NCI-H2227 (cell line): ENCODE data around the gene DYRK2.
A peak's percentile ranks its signal among the peaks of the same experiment; 100 is the strongest.

Experiments
- DNase-seq: peaks from one replicate; lab custom pipeline; 2025; ENCODE audit not compliant: unreplicated experiment; lab: John Stamatoyannopoulos, UW

Gene DYRK2

DNA sequence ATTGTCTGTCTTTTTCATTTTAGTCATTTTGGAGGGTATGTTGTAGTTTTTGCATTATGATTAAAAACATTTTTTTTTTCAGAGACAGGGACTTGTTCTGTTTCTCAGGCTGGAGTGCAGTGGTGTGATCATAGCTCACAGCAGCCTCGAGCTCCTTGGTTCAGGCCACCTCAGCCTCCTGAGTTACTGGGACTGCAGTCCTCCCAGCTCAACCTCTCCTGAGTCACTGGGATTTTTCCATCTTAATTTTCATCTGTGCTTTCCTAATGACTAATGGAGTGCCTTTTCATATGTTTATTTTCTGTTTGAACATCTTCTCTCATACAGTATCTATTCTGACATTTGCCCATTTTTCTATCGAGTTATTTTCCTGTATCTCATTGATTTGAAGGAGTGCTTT, 52.6 kb downstream of the DYRK2 start:
- DNase-seq, result no peak

DNA sequence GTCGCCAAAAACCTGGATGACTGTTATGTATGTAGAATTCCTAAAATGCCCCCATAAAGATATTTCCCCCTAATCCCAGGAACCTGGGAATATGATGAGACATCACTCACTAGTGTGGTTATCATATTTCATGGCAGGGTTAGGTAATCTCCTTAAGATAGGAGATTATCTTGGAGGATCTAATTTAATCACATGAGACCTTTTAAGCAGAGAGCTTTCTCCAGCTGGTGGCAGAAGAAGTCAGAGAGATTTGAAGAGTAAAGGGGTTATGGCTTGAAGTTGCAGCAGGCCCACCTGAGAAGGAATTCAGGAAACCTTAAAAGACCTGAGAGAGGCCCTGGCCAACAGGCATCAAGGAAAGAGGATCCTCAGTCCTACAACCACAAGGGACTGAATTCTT, 53.6 kb downstream of the DYRK2 start:
- no peak for DNase-seq

DNA sequence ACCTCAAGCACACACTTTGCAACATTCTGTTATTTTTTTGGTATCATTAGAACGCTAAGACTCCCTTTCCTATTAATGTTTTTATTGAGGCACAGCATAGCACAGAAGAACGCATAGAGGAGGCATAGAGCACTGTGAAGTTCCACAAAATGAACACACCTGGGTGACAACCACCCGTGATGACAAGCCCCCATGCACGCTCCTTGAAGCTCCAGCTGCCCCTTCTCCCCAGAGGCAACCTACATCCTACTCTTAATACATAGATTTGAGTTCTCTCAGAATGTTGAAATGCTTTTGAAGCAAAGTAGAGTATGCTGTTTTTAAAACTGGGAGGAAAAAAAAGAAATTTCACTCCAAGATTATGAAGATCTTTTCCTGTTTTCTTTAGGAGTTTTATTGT, 55.5 kb downstream of the DYRK2 start:
- no peak for DNase-seq

DNA sequence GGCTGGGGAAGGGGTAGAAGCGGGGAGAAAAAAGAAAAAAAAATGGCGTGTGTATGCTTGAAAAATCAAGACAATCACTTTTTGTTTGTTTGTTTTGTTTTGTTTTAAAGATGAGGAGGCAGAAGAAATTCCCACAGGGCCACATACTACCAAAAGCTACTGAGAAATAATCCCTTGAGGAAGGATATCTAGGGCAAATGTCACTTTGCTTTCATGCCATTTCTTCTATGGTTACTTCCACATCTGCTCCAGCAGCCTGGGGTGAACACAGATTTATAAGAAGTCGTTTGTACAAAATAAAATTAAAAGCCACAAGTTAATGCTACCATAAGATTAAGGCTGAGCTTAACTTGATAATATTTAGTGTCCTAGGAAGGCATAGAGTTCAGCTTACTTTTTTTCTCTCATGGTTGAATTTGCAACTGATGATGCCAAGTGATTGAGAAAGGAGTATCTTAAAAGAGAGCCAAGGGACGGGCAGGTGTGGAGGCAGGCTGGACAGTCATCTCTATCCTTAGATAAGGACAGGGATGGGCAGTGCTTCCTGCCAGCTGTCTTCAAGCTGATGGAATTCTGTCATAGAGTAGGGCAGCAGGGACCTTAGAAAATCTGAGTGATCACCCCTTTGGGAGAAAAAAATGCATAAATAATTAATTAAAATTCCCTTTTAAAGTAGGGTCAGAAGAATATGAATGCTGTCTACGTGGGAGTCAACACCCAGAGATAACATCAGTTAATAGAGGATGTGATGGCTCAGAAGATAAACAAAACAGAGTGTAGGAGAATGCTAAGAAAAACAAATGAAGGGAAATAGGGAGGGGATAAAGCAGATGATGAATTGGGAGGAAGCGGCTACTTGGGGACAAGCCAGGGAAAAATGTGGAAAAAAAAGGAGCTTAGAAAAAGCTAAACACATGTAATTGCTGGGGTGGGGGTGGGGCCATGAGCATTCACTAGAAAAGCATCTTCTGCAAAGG, 57.1 kb downstream of the DYRK2 start:
- DNase-seq, result no peak

DNA sequence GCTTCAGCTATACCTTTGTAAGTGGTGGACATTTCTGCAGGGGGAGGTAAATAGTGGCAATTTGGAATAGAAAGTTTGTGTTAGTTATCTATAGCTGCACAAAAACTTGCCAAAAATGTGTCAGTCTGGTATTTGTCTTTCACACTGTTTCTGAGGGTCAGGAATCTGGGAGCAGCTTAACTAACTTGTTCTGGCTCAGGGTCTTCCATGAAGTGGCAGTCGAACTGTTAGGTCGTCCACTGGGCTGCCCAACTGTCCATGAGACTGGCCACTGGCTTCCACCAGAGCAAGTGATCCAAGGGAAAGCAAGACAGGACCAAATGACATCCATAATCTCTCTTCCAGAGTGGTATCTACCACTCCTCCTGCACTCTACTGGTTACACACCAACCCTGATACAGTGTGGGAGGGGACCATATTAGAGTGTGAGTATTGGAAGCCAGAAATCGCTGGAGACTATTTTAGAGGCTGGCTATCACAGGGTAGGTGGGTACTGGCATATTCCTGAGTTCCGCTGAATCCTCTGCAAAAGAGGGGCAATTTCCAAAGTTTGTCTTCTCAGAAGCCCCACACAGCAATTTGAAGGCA, 60.9 kb downstream of the DYRK2 start:
- no peak for DNase-seq

DNA sequence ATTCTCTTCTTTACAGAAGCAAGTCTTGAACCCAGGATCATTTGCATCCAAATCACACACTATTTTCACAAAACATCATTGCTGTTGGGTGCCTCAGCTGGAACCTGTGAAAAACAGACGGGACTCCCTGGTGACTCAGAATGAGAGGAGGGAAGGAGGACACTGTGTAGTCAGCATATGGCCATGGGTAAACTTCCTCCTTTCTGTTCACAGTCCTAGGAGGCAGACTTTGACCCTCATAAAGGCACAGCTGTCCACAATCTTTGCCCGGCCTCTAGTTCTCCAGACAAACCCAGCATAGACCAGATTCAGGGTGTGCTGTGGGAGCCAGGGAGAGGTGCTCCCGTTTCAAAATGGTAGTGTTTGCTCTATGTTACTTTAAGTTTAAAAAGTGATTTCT, 62.0 kb downstream of the DYRK2 start:
- DNase-seq, result no peak

DNA sequence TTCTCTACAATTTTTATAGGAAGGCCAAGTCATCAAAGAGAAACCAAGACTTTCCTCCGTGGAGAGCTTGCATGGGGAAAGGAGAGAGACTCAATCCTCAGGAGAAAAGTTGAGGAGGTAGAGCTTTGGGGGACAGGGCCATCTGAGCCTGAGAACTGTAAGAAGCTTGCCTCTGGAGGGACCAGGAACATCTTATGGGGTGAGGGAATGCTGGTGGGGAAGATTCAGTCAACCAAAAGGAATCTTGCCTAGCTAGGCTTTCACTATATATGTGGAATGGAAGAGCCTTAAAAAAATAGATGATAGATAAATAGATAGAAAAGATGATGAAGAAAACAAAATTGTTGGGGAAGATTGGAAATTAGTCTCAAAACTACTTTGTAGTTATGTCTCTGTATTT, 63.5 kb downstream of the DYRK2 start:
- DNase-seq, result no peak

DNA sequence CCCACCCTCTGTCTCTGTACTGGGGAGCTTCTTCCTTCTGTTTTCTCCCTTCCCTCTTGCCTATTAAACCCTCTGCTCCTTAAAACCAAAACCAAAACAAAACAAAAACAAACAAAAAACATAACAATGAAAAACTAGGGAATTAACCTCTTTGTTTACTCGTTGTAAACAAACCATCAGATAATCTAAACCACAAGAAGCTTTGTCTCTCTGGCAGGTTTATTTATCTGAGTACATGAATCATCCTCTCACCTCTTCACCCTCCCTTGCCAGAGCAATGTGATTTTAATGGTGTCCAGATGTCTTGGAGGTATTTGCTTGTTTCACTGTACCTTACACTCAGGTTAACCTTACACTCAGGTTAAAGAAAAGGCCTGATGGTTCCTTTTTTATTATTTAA, 66.1 kb downstream of the DYRK2 start:
- DNase-seq, result peak; percentile 4
